DND-41 (cell line): ENCODE measurements around the gene NCAN.
A peak's percentile ranks its signal among the peaks of the same experiment; 100 is the strongest.
"Not testable (repeated sequence)": the region's sequence is repeated elsewhere in the genome, so short reads cannot be mapped to it uniquely, and the experiment has no call there.

Experiments used
- ATAC-seq: fragments of 200-7000 bp; cut with Tn5 transposase; 3 replicates; pipeline ENCODE4 v1.9.1; 2021; ENCODE audit warnings: low read depth; ENCODE audit not compliant: insufficient read depth
- DNase-seq: peaks from one replicate; pipeline ENCODE4 v3.0.0-alpha.2; 2020
- H2AFZ ChIP-seq: 2 replicates; pipeline ENCODE4 v1.6.0; 2012; ENCODE audit warnings: low read depth, low read length
- H3K27ac ChIP-seq: 2 replicates; pipeline ENCODE4 v1.5.1; 2012; ENCODE audit warnings: low read length, inconsistent platforms
- H3K27me3 ChIP-seq: fragments of 200-600 bp; sonication (generic); 2 replicates; pipeline ENCODE4 v1.6.0; 2012; ENCODE audit warnings: low read length, mild to moderate bottlenecking, inconsistent platforms; ENCODE audit not compliant: insufficient read depth, poor library complexity
- H3K36me3 ChIP-seq: 2 replicates; pipeline ENCODE4 v1.5.1; 2012; ENCODE audit warnings: low read length, inconsistent platforms; ENCODE audit not compliant: insufficient read depth
- H3K4me1 ChIP-seq: 2 replicates; pipeline ENCODE4 v1.5.1; 2012; ENCODE audit warnings: mild to moderate bottlenecking, low read length; ENCODE audit not compliant: insufficient read depth
- H3K4me2 ChIP-seq: 2 replicates; pipeline ENCODE4 v1.6.0; 2012; ENCODE audit warnings: mild to moderate bottlenecking, moderate library complexity, low read length, inconsistent platforms; ENCODE audit not compliant: insufficient read depth
- H3K4me3 ChIP-seq, 2 experiments: fragments of 200-600 bp in 1 of 2; shearing (Covaris generic) in 1 of 2; 2 replicates each; pipeline ENCODE4 v1.5.1; 2012 to 2016; ENCODE audit warnings: inconsistent platforms in 2 of 2, low read length in 2 of 2, mild to moderate bottlenecking in 2 of 2, low read depth in 1 of 2, moderate library complexity in 1 of 2
- H3K79me2 ChIP-seq: 2 replicates; pipeline ENCODE4 v1.6.0; 2012; ENCODE audit warnings: low read length, inconsistent platforms; ENCODE audit not compliant: insufficient read depth
- H3K9ac ChIP-seq: 2 replicates; pipeline ENCODE4 v1.6.0; 2012; ENCODE audit warnings: low read depth, mild to moderate bottlenecking, inconsistent platforms, low read length, moderate library complexity
- H3K9me3 ChIP-seq: 2 replicates; pipeline ENCODE4 v1.5.1; 2012; ENCODE audit warnings: low read length, moderate library complexity, mild to moderate bottlenecking, inconsistent platforms; ENCODE audit not compliant: insufficient read depth, severe bottlenecking
- H4K20me1 ChIP-seq: 2 replicates; pipeline ENCODE4 v1.6.0; 2012; ENCODE audit warnings: low read length; ENCODE audit not compliant: insufficient read depth
- EZH2 ChIP-seq: IDR thresholded peaks from 3 replicates; pipeline ENCODE4 v1.6.1; 2012; ENCODE audit warnings: borderline replicate concordance, low read depth, mild to moderate bottlenecking, moderate library complexity, low read length, inconsistent platforms; ENCODE audit not compliant: severe bottlenecking
- TF ChIP-seq, protein P1 (sequence below): IDR thresholded peaks from 2 replicates; pipeline ENCODE4 v1.5.1; 2012; ENCODE audit warnings: borderline replicate concordance, low read length, moderate library complexity, mild to moderate bottlenecking; ENCODE audit not compliant: poor library complexity, severe bottlenecking; ENCODE audit errors: extremely low read depth

Gene NCAN

GRCh38 chr19:19214892-19215291 is 3.1 kb downstream of the NCAN start:
- no peak overlapping the region for H3K27ac ChIP-seq
- no peaks in the 10 kb centered on the region for H3K9me3 ChIP-seq
- H3K4me3 ChIP-seq, result no peak overlapping the region
- no peaks in the 10 kb centered on the region for H3K79me2 ChIP-seq
- no peak overlapping the region for H3K9ac ChIP-seq
- no peak overlapping the region for H2AFZ ChIP-seq
- H3K4me2 ChIP-seq, result no peak overlapping the region
- H3K27me3 ChIP-seq, result no peaks in the 10 kb centered on the region
- peak; percentile 83 for DNase-seq
- H4K20me1 ChIP-seq, result peaks cover 8% of the 10 kb centered on the region; the same call in 1 of the 2 replicates
- H3K36me3 ChIP-seq, result no peaks in the 10 kb centered on the region
- peak; percentile 99 for ATAC-seq
- no peak for TF ChIP-seq EZH2
- TF ChIP-seq, protein P1, sequence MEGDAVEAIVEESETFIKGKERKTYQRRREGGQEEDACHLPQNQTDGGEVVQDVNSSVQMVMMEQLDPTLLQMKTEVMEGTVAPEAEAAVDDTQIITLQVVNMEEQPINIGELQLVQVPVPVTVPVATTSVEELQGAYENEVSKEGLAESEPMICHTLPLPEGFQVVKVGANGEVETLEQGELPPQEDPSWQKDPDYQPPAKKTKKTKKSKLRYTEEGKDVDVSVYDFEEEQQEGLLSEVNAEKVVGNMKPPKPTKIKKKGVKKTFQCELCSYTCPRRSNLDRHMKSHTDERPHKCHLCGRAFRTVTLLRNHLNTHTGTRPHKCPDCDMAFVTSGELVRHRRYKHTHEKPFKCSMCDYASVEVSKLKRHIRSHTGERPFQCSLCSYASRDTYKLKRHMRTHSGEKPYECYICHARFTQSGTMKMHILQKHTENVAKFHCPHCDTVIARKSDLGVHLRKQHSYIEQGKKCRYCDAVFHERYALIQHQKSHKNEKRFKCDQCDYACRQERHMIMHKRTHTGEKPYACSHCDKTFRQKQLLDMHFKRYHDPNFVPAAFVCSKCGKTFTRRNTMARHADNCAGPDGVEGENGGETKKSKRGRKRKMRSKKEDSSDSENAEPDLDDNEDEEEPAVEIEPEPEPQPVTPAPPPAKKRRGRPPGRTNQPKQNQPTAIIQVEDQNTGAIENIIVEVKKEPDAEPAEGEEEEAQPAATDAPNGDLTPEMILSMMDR, result peak; percentile 14
- no peaks in the 10 kb centered on the region for H3K4me1 ChIP-seq

GRCh38 chr19:19215792-19216191 is 4.0 kb downstream of the NCAN start:
- H3K36me3 ChIP-seq, result no peaks in the 10 kb centered on the region
- no peak for TF ChIP-seq EZH2
- TF ChIP-seq, protein P1, result no peak
- no peaks in the 10 kb centered on the region for H3K4me1 ChIP-seq
- H3K9me3 ChIP-seq, result no peaks in the 10 kb centered on the region
- H3K27me3 ChIP-seq, result no peaks in the 10 kb centered on the region
- peaks cover 8% of the 10 kb centered on the region; the same call in 1 of the 2 replicates for H4K20me1 ChIP-seq
- H3K4me3 ChIP-seq, result no peak overlapping the region
- no peak overlapping the region for H3K9ac ChIP-seq
- H3K27ac ChIP-seq, result no peak overlapping the region
- no peak overlapping the region for H2AFZ ChIP-seq
- H3K4me2 ChIP-seq, result no peak overlapping the region
- no peak for DNase-seq
- H3K79me2 ChIP-seq, result no peaks in the 10 kb centered on the region
- ATAC-seq, result no peak

- no peak overlapping the region for H3K4me3 ChIP-seq
- no peaks in the 10 kb centered on the region for H3K4me1 ChIP-seq
- peaks cover 8% of the 10 kb centered on the region; the same call in 1 of the 2 replicates for H4K20me1 ChIP-seq
- H3K36me3 ChIP-seq, result no peaks in the 10 kb centered on the region
- H3K4me2 ChIP-seq, result no peak overlapping the region
- no peaks in the 10 kb centered on the region for H3K27me3 ChIP-seq
- no peak overlapping the region for H3K9ac ChIP-seq
- no peak overlapping the region for H3K27ac ChIP-seq
- ATAC-seq (no peak), DNase-seq (no peak)
- H2AFZ ChIP-seq, result no peak overlapping the region
- no peaks in the 10 kb centered on the region for H3K79me2 ChIP-seq
- TF ChIP-seq, protein P1, result no peak
- TF ChIP-seq EZH2, result no peak
- no peaks in the 10 kb centered on the region for H3K9me3 ChIP-seq
These were observed 5.3 kb downstream of the NCAN start for GRCh38 chr19:19217099-19217498.

DNA sequence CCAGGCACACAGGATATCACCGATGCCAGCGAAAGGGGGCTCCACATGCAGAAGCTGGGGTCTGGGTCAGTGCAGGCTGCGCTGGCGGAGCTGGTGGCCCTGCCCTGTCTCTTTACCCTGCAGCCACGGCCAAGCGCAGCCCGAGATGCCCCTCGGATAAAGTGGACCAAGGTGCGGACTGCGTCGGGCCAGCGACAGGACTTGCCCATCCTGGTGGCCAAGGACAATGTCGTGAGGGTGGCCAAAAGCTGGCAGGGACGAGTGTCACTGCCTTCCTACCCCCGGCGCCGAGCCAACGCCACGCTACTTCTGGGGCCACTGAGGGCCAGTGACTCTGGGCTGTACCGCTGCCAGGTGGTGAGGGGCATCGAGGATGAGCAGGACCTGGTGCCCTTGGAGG is 7.2 kb downstream of the NCAN start:
- Histone ChIP-seq H3K4me3 (no peak overlapping the region), H3K27me3 (no peaks in the 10 kb centered on the region), H4K20me1 (peaks cover 6% of the 10 kb centered on the region; the same call in 1 of the 2 replicates), H3K36me3 (no peaks in the 10 kb centered on the region), H2AFZ (no peak overlapping the region), H3K4me1 (no peaks in the 10 kb centered on the region), H3K4me2 (no peak overlapping the region), H3K79me2 (no peaks in the 10 kb centered on the region), H3K9me3 (no peaks in the 10 kb centered on the region), H3K27ac (no peak overlapping the region), H3K9ac (no peak overlapping the region)
- ATAC-seq (no peak), DNase-seq (no peak)
- no peak for TF ChIP-seq EZH2
- TF ChIP-seq, protein P1, result no peak

DNA sequence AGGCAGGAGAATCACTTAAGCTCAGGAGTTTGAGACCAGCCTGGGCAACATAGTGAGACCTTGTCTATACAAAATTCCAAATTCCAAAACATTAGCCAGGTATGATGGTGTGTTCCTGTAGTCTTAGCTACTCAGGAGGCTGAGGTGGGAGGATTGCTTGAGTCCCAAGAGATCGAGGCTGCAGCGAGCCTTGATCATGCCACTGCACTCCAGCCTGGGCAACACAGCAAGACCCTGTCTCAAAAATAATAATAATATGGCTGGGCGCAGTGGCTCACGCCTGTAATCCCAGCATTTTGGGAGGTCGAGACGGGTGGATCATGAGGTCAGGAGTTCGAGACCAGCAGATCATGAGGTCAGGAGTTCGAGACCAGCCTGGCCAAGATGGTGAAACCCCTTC is 9.2 kb downstream of the NCAN start:
- H3K36me3 ChIP-seq, DNase-seq, H2AFZ ChIP-seq, ATAC-seq, H3K9ac ChIP-seq, H3K79me2 ChIP-seq, H4K20me1 ChIP-seq, H3K4me3 ChIP-seq, H3K4me1 ChIP-seq, H3K4me2 ChIP-seq, H3K9me3 ChIP-seq, H3K27ac ChIP-seq, H3K27me3 ChIP-seq: not testable (repeated sequence)
